HepG2 (cell line): Measurements from ENCODE around the gene LENG1. TPM values are rescaled to one million over a fixed set of nuclear protein-coding genes. Genes with fewer than 3 reads are reported as not detected.

Experiments used
- AGO1 ChIP-seq: fragments of 200-400 bp; formaldehyde crosslinking; IDR thresholded peaks from 2 replicates; pipeline ENCODE4 v1.6.1; 2017; ENCODE audit warnings: mild to moderate bottlenecking, low read depth, low read length, moderate library complexity; ENCODE audit not compliant: poor library complexity, severe bottlenecking
- FOXC1 ChIP-seq: sonication (generic); formaldehyde crosslinking; IDR thresholded peaks from 2 replicates; pipeline ENCODE4 v1.8.0; 2022; ENCODE audit warnings: mild to moderate bottlenecking, missing genetic modification reagents, borderline replicate concordance
- HCFC1 ChIP-seq: fragments of 150-350 bp; IDR thresholded peaks from 2 replicates; pipeline ENCODE4 v1.6.1; 2014; ENCODE audit warnings: low read depth, low read length
- HMGXB4 ChIP-seq, 2 experiments: sonication (generic) in 1 of 2; formaldehyde crosslinking in 1 of 2; IDR thresholded peaks; 2 replicates each; pipeline versions ENCODE4 v1.4.0 to v1.6.1; 2018 to 2020; ENCODE audit warnings: missing genetic modification reagents in 2 of 2, borderline replicate concordance in 1 of 2, low read depth in 1 of 2, mild to moderate bottlenecking in 1 of 2, missing biosample characterization in 1 of 2
- ISX ChIP-seq: sonication (generic); formaldehyde crosslinking; conservative IDR thresholded peaks from 2 replicates; pipeline ENCODE4 v1.5.0; 2020; ENCODE audit warnings: missing genetic modification reagents
- KLF15 ChIP-seq: sonication (generic); formaldehyde crosslinking; IDR thresholded peaks from 2 replicates; pipeline ENCODE4 v1.8.1; 2023; ENCODE audit warnings: borderline replicate concordance, mild to moderate bottlenecking, inconsistent platforms, missing genetic modification reagents, mixed read lengths
- NR2F1 ChIP-seq, 2 experiments: fragments of 450-650 bp in 1 of 2; formaldehyde crosslinking in 1 of 2; IDR thresholded peaks; 2 replicates each; pipeline versions ENCODE4 v1.5.0 to v1.6.1; 2016 to 2020; ENCODE audit warnings: mild to moderate bottlenecking in 1 of 2, missing compliant biosample characterization in 1 of 2, missing genetic modification reagents in 1 of 2, moderate library complexity in 1 of 2
- POLR2G ChIP-seq: fragments of 200-400 bp; formaldehyde crosslinking; IDR thresholded peaks from 2 replicates; pipeline ENCODE4 v1.6.1; 2018; ENCODE audit warnings: mild to moderate bottlenecking, low read depth, low read length, moderate library complexity
- RBFOX2 ChIP-seq: fragments of 200-400 bp; formaldehyde crosslinking; IDR thresholded peaks from 2 replicates; pipeline ENCODE4 v1.6.1; 2017; ENCODE audit warnings: low read depth, mild to moderate bottlenecking, low read length
- TAF15 ChIP-seq: fragments of 200-400 bp; formaldehyde crosslinking; IDR thresholded peaks from one replicate; pipeline ENCODE4 v1.6.1; 2018; ENCODE audit warnings: mild to moderate bottlenecking, low read depth, low read length; ENCODE audit not compliant: poor library complexity, severe bottlenecking
- TSC22D2 ChIP-seq: sonication (generic); formaldehyde crosslinking; IDR thresholded peaks from 2 replicates; pipeline ENCODE4 v1.5.1; 2020; ENCODE audit warnings: missing genetic modification reagents, mild to moderate bottlenecking, borderline replicate concordance
- XBP1 ChIP-seq: sonication (generic); formaldehyde crosslinking; IDR thresholded peaks from 2 replicates; pipeline ENCODE4 v1.5.0; 2020; ENCODE audit warnings: missing genetic modification reagents
- ZFP36L2 ChIP-seq: sonication (generic); formaldehyde crosslinking; IDR thresholded peaks from 2 replicates; pipeline ENCODE4 v1.4.0; 2020; ENCODE audit warnings: missing genetic modification reagents
- ZMAT3 ChIP-seq: sonication (generic); formaldehyde crosslinking; conservative IDR thresholded peaks from 2 replicates; pipeline ENCODE4 v1.7.0; 2021; ENCODE audit warnings: missing genetic modification reagents
- ZNF503 ChIP-seq: sonication (generic); formaldehyde crosslinking; IDR thresholded peaks from 2 replicates; pipeline ENCODE4 v1.4.0; 2020; ENCODE audit warnings: missing genetic modification reagents
- ZNF512B ChIP-seq: sonication (generic); formaldehyde crosslinking; IDR thresholded peaks from 2 replicates; pipeline ENCODE4 v1.5.1; 2020; ENCODE audit warnings: missing genetic modification reagents, mild to moderate bottlenecking, borderline replicate concordance
- ZSCAN25 ChIP-seq: sonication (generic); formaldehyde crosslinking; IDR thresholded peaks from 2 replicates; pipeline ENCODE4 v1.8.0; 2022; ENCODE audit warnings: mild to moderate bottlenecking, missing genetic modification reagents
- polyA plus RNA-seq, 8 experiments: library from polyadenylated mRNA; depleted of rRNA in 3 of 8; stranded (reverse) in 7 of 8; unstranded in 1 of 8; fragments of >200 nt; fragmentation: Illumina TruSeq in 4 of 8; extraction: Trizol in 4 of 8; gene quantifications; 2 replicates each; pipeline versions ENCODE4 v1.2.1 to v1.2.3, GENCODE V29; 2011 to 2016; ENCODE audit warnings: low read depth in 4 of 8, missing spikeins in 1 of 8, mixed read lengths in 1 of 8; ENCODE audit not compliant: insufficient read depth in 1 of 8
- total RNA-seq, 5 experiments: library from RNA; depleted of rRNA; stranded (reverse); fragments of >200 nt; fragmentation: Illumina TruSeq; extraction: Trizol; gene quantifications; 2 replicates each; pipeline ENCODE4 v1.2.3, GENCODE V29; 2016; ENCODE audit warnings: low read depth in 1 of 5
- TF ChIP-seq, protein P1 (sequence below): sonication (generic); formaldehyde crosslinking; IDR thresholded peaks from 2 replicates; pipeline ENCODE4 v1.9.0; 2021; ENCODE audit warnings: missing genetic modification reagents, borderline replicate concordance
- TF ChIP-seq, protein P2 (sequence below): sonication (generic); formaldehyde crosslinking; IDR thresholded peaks from 2 replicates; pipeline ENCODE4 v1.4.0; 2020; ENCODE audit warnings: mild to moderate bottlenecking, low read depth, missing genetic modification reagents

The LENG1 gene
- total and polyA plus RNA-seq, 2 of the 13 experiments (the other 11 are each of a cell fraction or from before 2014, with no cell fraction given): 1.8 to 3.8 TPM

- peak; percentile 70 for TF ChIP-seq TAF15
- TF ChIP-seq ZNF503 (CRISPR knock-in tag): no peak
- no peak for TF ChIP-seq XBP1
- peak; percentile 42; the same call in 1 of the 2 replicates for TF ChIP-seq POLR2G
- no peak for TF ChIP-seq HMGXB4 (CRISPR knock-in tag; IDR thresholded peaks at IDR 0.05; ENCODE audit: borderline replicate concordance in 1 of 2, low read depth in 1 of 2)
- no peak for TF ChIP-seq ZMAT3
- no peak for TF ChIP-seq ZSCAN25 (CRISPR knock-in tag)
- TF ChIP-seq NR2F1 (CRISPR knock-in tag; IDR thresholded peaks at IDR 0.05): no peak
- no peak for TF ChIP-seq FOXC1
- peak; percentile 50 for TF ChIP-seq AGO1
- no peak for TF ChIP-seq TSC22D2
- TF ChIP-seq ISX (CRISPR knock-in tag): no peak
- TF ChIP-seq, protein P1, sequence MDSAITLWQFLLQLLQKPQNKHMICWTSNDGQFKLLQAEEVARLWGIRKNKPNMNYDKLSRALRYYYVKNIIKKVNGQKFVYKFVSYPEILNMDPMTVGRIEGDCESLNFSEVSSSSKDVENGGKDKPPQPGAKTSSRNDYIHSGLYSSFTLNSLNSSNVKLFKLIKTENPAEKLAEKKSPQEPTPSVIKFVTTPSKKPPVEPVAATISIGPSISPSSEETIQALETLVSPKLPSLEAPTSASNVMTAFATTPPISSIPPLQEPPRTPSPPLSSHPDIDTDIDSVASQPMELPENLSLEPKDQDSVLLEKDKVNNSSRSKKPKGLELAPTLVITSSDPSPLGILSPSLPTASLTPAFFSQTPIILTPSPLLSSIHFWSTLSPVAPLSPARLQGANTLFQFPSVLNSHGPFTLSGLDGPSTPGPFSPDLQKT: no peak
- peak; percentile 73 for TF ChIP-seq RBFOX2
- TF ChIP-seq, protein P2, sequence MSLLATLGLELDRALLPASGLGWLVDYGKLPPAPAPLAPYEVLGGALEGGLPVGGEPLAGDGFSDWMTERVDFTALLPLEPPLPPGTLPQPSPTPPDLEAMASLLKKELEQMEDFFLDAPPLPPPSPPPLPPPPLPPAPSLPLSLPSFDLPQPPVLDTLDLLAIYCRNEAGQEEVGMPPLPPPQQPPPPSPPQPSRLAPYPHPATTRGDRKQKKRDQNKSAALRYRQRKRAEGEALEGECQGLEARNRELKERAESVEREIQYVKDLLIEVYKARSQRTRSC: no peak
- TF ChIP-seq HCFC1: no peak
- TF ChIP-seq ZFP36L2 (CRISPR knock-in tag): no peak
- TF ChIP-seq ZNF512B (CRISPR knock-in tag): no peak
- no peak for TF ChIP-seq KLF15 (CRISPR knock-in tag)
These were observed 3.8 kb downstream of the LENG1 start (continued) for GRCh38 chr19:54155694-54156093.
